ENCODE measurements around the gene FOXO3. TPM values are rescaled to one million over a fixed set of nuclear protein-coding genes. Genes with fewer than 3 reads are reported as not detected.

The FOXO3 gene
- total RNA-seq, 4 donors from 2014 or later, result 29.9 to 66.1 (median 59.1) TPM

DNA sequence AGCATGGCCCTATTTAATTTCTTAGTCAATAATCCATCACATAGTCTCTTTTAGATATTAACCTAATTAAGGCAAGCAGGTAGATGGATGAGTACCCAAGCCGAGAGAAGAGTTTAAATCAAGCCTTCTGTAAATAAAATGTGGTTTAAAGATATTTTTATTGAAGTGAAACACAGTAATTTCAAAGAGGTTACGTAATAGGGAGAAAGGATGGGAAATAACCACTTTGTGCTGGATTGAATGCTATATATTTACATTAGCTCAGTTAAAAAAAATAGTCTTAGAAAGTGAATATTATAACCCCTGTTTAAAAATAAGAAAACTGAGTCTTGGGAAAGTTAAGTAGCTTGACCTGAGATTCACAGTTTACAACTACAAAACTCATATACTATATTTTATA is 37.0 kb upstream of the FOXO3 start:
- Histone ChIP-seq H3K27ac (no peak overlapping the region), H3K4me3 (no peak overlapping the region), H3K27me3 (no peaks in the 10 kb centered on the region), H3K36me3 (no peaks in the 10 kb centered on the region), H3K4me1 (no peaks in the 10 kb centered on the region), H3K9me3 (no peaks in the 10 kb centered on the region)
- 75 to 80% methylated on average over 2 of the region's 2 CpGs for WGBS, 2 donors (ENCODE audit: low coverage in 1 of 2)
- in situ Hi-C loops (cut with MboI; ENCODE audit: low pct_ligation_motif_present in 1 of 4, low pct_unique_long_range_greater_than_20kb in 1 of 4, low sequenced_read_pairs in 3 of 4) (loop anchor here in 3 of 4 donors (10.0 kb wide), 2 partner anchors 409 to 419 kb away; no protein-coding TSS in a partner anchor), intact Hi-C loops (cut with DNase I; ENCODE audit: low total_unique reads) (no loop called here)
- DNase-seq, result no peak
- no peak for TF ChIP-seq POLR2A (IDR thresholded peaks at IDR 0.05)
- TF ChIP-seq, protein P1, sequence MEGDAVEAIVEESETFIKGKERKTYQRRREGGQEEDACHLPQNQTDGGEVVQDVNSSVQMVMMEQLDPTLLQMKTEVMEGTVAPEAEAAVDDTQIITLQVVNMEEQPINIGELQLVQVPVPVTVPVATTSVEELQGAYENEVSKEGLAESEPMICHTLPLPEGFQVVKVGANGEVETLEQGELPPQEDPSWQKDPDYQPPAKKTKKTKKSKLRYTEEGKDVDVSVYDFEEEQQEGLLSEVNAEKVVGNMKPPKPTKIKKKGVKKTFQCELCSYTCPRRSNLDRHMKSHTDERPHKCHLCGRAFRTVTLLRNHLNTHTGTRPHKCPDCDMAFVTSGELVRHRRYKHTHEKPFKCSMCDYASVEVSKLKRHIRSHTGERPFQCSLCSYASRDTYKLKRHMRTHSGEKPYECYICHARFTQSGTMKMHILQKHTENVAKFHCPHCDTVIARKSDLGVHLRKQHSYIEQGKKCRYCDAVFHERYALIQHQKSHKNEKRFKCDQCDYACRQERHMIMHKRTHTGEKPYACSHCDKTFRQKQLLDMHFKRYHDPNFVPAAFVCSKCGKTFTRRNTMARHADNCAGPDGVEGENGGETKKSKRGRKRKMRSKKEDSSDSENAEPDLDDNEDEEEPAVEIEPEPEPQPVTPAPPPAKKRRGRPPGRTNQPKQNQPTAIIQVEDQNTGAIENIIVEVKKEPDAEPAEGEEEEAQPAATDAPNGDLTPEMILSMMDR (IDR thresholded peaks at IDR 0.05), result no peak
- no peak for TF ChIP-seq EP300 (IDR thresholded peaks at IDR 0.05; ENCODE audit: low read depth)
- TF ChIP-seq POLR2AphosphoS5 (IDR thresholded peaks at IDR 0.05), result no peak

DNA sequence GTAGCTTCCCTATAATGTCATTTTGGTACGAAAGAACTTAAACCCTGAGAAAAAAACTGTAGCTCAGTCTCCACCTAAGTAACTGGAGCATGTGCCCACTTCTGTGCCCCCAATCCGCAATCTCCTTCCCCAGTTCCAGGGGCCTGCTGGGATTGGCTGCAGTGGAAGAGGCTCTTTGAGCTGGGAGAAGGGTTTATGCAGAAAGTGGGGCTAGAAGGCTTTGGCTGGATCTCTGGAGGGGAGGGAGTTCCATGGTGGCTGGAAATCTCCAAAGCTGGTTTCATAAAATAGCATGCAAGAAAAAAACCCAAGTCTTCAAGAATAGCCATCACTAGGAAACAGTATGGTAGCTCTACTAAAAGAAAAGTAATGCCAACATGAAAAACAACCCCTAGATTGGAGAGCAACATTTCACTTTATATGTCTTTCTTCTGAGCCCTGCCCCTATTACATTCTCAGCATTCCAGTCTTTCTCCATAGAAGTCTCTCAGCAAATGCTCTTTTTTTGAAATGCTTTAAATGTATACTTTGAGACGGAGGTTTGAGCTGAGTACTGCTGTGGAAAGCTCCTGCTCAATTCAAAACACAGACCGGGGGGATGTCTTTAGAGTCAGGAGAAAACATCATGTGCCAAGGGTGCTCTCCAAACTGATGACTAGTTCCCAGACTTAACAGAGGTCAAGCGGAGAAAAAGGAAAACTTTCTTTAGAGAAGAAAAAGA is 36.0 kb upstream of the FOXO3 start:
- intact Hi-C loops (cut with DNase I; ENCODE audit: low total_unique reads) (loop anchor here (5.0 kb wide), 1 partner anchor 1668 kb away; no protein-coding TSS in a partner anchor), in situ Hi-C loops (cut with MboI; ENCODE audit: low pct_ligation_motif_present in 1 of 4, low pct_unique_long_range_greater_than_20kb in 1 of 4, low sequenced_read_pairs in 3 of 4) (loop anchor here (10.0 to 25.0 kb wide), 5 partner anchors 313 to 888 kb away; partner anchors contain the start of genes ARMC2 (in 1 of the 4) and CD164 (in 1 of the 4))
- H3K4me3 ChIP-seq, result no peak overlapping the region
- no peak overlapping the region for H3K27ac ChIP-seq
- H3K9me3 ChIP-seq, result no peaks in the 10 kb centered on the region
- H3K36me3 ChIP-seq, result no peaks in the 10 kb centered on the region
- 73 to 88% methylated on average over 4 to 5 of the region's 5 CpGs for WGBS, 2 donors (ENCODE audit: low coverage in 1 of 2)
- TF ChIP-seq POLR2AphosphoS5 (IDR thresholded peaks at IDR 0.05), result no peak
- TF ChIP-seq, protein P1 (IDR thresholded peaks at IDR 0.05), result no peak
- TF ChIP-seq POLR2A (IDR thresholded peaks at IDR 0.05), result no peak
- TF ChIP-seq EP300 (IDR thresholded peaks at IDR 0.05; ENCODE audit: low read depth), result no peak
- H3K4me1 ChIP-seq, result no peaks in the 10 kb centered on the region
- no peak for DNase-seq
- no peaks in the 10 kb centered on the region for H3K27me3 ChIP-seq

DNA sequence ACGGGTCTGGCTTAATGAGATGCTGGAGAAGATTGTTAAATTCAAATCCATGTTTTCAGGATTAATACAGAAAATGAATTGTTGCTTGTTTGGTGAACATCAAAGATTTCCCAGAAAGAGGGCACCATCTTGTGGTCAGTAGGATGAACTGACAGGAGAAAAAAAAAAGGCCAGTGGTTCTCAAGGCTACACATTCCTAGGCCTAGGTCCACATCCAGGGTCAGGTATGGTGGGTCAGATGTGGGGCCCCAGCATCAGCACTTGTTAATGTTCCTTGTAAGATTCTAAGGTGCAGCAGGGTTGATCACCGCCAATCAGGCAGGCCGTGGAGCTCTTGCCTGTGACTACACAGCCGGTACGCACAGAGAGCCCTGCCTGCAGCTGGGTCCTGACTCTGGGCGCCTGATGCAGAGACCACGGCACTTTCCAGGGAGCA is 34.0 kb upstream of the FOXO3 start:
- intact Hi-C loops (cut with DNase I; ENCODE audit: low total_unique reads), result loop anchor here (2.0 to 5.0 kb wide), 2 partner anchors 414 to 1666 kb away; no protein-coding TSS in a partner anchor
- DNase-seq, result no peak
- Histone ChIP-seq H3K4me3 (no peak overlapping the region), H3K9me3 (no peaks in the 10 kb centered on the region), H3K4me1 (no peaks in the 10 kb centered on the region), H3K27ac (no peak overlapping the region), H3K27me3 (no peaks in the 10 kb centered on the region), H3K36me3 (no peaks in the 10 kb centered on the region)
- no peak for TF ChIP-seq EP300 (IDR thresholded peaks at IDR 0.05; ENCODE audit: low read depth)
- no peak for TF ChIP-seq POLR2AphosphoS5 (IDR thresholded peaks at IDR 0.05)
- no peak for TF ChIP-seq POLR2A (IDR thresholded peaks at IDR 0.05)
- TF ChIP-seq, protein P1 (IDR thresholded peaks at IDR 0.05), result peak; percentile 75 to 86 (median 84)
- WGBS, 2 donors (ENCODE audit: low coverage in 1 of 2), result 0 to 79% methylated on average over 1 to 7 of the region's 7 CpGs
- in situ Hi-C loops (cut with MboI; ENCODE audit: low pct_ligation_motif_present in 1 of 4, low pct_unique_long_range_greater_than_20kb in 1 of 4, low sequenced_read_pairs in 3 of 4), result loop anchor here (10.0 to 25.0 kb wide), 5 partner anchors 311 to 886 kb away; partner anchors contain the start of genes ARMC2 (in 1 of the 4) and CD164 (in 1 of the 4)

DNA sequence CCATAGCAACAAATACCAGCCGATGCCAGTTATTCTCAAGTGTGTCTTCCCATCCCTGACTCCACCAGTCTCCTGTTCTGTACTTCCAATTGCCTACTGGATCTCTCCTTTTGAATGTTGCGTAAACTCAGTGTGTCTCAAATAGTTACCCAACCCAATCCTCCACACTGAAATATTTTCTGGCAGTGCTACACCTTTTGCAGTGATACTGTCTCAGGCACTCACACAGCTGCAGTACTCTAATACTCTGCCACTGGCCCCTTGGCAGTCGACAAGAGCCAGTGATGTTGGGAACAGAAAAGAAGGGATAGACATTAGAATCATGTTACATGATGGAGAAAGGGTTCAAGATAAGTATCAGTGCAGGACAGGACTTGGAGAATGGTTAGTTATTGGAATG is 31.8 kb upstream of the FOXO3 start:
- no peaks in the 10 kb centered on the region for H3K36me3 ChIP-seq
- H3K4me3 ChIP-seq, result no peak overlapping the region
- no peaks in the 10 kb centered on the region for H3K27me3 ChIP-seq
- intact Hi-C loops (cut with DNase I; ENCODE audit: low total_unique reads) (loop anchor here (5.0 kb wide), 1 partner anchor 1663 kb away; no protein-coding TSS in a partner anchor), in situ Hi-C loops (cut with MboI; ENCODE audit: low pct_ligation_motif_present in 1 of 4, low pct_unique_long_range_greater_than_20kb in 1 of 4, low sequenced_read_pairs in 3 of 4) (loop anchor here (10.0 to 25.0 kb wide), 5 partner anchors 308 to 883 kb away; partner anchors contain the start of genes ARMC2 (in 1 of the 4) and CD164 (in 1 of the 4))
- no peaks in the 10 kb centered on the region for H3K9me3 ChIP-seq
- no peaks in the 10 kb centered on the region for H3K4me1 ChIP-seq
- TF ChIP-seq POLR2AphosphoS5 (IDR thresholded peaks at IDR 0.05), result no peak
- no peak for TF ChIP-seq POLR2A (IDR thresholded peaks at IDR 0.05)
- no peak for TF ChIP-seq EP300 (IDR thresholded peaks at IDR 0.05; ENCODE audit: low read depth)
- TF ChIP-seq, protein P1 (IDR thresholded peaks at IDR 0.05), result no peak
- H3K27ac ChIP-seq, result no peak overlapping the region
- no peak for DNase-seq
- WGBS, 2 donors (ENCODE audit: low coverage in 1 of 2), result 50 to 57% methylated on average over 1 to 3 of the region's 3 CpGs
